H1 (cell line): ENCODE results near the gene GRIK4. TPM values are rescaled to one million over a fixed set of nuclear protein-coding genes. Genes with fewer than 3 reads are reported as not detected.

Source experiments
- CTCF ChIA-PET: fragments of 300-600 bp; sonication (Branson Sonifier 250); formaldehyde crosslinking; loops from one replicate; lab custom pipeline; 2021; ENCODE audit not compliant: partially characterized antibody; lab: Charles Lee
- POLR2A ChIA-PET: fragments of 300-600 bp; sonication (Branson Sonifier 250); formaldehyde crosslinking; loops from one replicate; lab custom pipeline; 2021; ENCODE audit warnings: inconsistent platforms; ENCODE audit not compliant: partially characterized antibody; lab: Charles Lee
- DNase-seq, 2 experiments: peaks; one replicate each; pipeline versions ENCODE4 v3.0.0 to v3.0.0-alpha.2; 2010 to 2022; ENCODE audit warnings: low spot score in 2 of 2, low read depth in 1 of 2, mixed read lengths in 1 of 2
- FAIRE-seq: peaks from 2 replicates; lab custom pipeline; 2011; peaks lifted over from hg19 to GRCh38; lab: Jason Lieb, UNC
- H2AFZ ChIP-seq: 2 replicates; pipeline ENCODE4 v1.8.1; 2012; ENCODE audit warnings: low read length, inconsistent platforms
- H2AK5ac ChIP-seq: 2 replicates; pipeline ENCODE4 v1.6.1; 2013; ENCODE audit warnings: low read depth, low read length
- H2BK120ac ChIP-seq: replicated peaks from 2 replicates; pipeline ENCODE3; 2013; ENCODE audit warnings: low read depth, low read length, inconsistent platforms
- H2BK12ac ChIP-seq: 2 replicates; pipeline ENCODE4 v1.6.1; 2013; ENCODE audit warnings: low read depth, low read length
- H2BK15ac ChIP-seq: 2 replicates; pipeline ENCODE4 v1.6.1; 2013; ENCODE audit warnings: low read length
- H2BK20ac ChIP-seq: 2 replicates; pipeline ENCODE4 v1.6.1; 2013; ENCODE audit warnings: low read length
- H2BK5ac ChIP-seq: 2 replicates; pipeline ENCODE4 v1.6.1; 2013; ENCODE audit warnings: low read depth, low read length
- H3K14ac ChIP-seq: 2 replicates; pipeline ENCODE4 v1.6.1; 2013; ENCODE audit warnings: inconsistent platforms; ENCODE audit not compliant: insufficient read length
- H3K18ac ChIP-seq: 2 replicates; pipeline ENCODE4 v1.6.1; 2013; ENCODE audit warnings: low read length; ENCODE audit errors: extremely low read depth
- H3K23ac ChIP-seq: 2 replicates; pipeline ENCODE4 v1.6.1; 2013; ENCODE audit warnings: inconsistent platforms; ENCODE audit not compliant: insufficient read length
- H3K23me2 ChIP-seq: 2 replicates; pipeline ENCODE4 v1.6.1; 2013; ENCODE audit warnings: low read depth, low read length
- H3K27ac ChIP-seq: 2 replicates; pipeline ENCODE4 v1.6.1; 2011; ENCODE audit warnings: low read depth, low read length, inconsistent platforms
- H3K27me3 ChIP-seq, 4 experiments: replicated peaks in 1 of 4; 1 replicate in 1 of 4; 2 replicates in 3 of 4; pipeline versions ENCODE4 v1.6.1 to v1.8.1; 2011 to 2013; ENCODE audit warnings: low read length in 3 of 4, mild to moderate bottlenecking in 3 of 4, inconsistent platforms in 2 of 4, mixed read lengths in 2 of 4, moderate library complexity in 1 of 4; ENCODE audit not compliant: control insufficient read depth in 3 of 4, insufficient read depth in 3 of 4; ENCODE audit errors: extremely low read depth in 1 of 4
- H3K36me3 ChIP-seq, 4 experiments: 2 replicates each; pipeline versions ENCODE4 v1.6.1 to v1.8.1; 2011 to 2013; ENCODE audit warnings: mild to moderate bottlenecking in 4 of 4, low read length in 3 of 4, moderate library complexity in 2 of 4, control low read depth in 1 of 4, inconsistent platforms in 1 of 4; ENCODE audit not compliant: insufficient read depth in 4 of 4, control insufficient read depth in 2 of 4
- H3K4ac ChIP-seq: replicated peaks from 2 replicates; pipeline ENCODE3; 2013; ENCODE audit warnings: low read length, low read depth, mixed read lengths, inconsistent platforms; ENCODE audit not compliant: insufficient read length
- H3K4me1 ChIP-seq, 4 experiments: replicated peaks in 1 of 4; 1 replicate in 1 of 4; 2 replicates in 3 of 4; pipeline versions ENCODE4 v1.6.1 to v1.8.1; 2011 to 2013; ENCODE audit warnings: low read length in 3 of 4, inconsistent platforms in 2 of 4, mixed read lengths in 1 of 4; ENCODE audit not compliant: insufficient read depth in 4 of 4, control insufficient read depth in 3 of 4
- H3K4me2 ChIP-seq, 2 experiments: 2 replicates each; pipeline versions ENCODE4 v1.6.1 to v1.8.1; 2011 to 2013; ENCODE audit warnings: low read depth in 2 of 2, low read length in 2 of 2, control low read depth in 1 of 2, inconsistent platforms in 1 of 2, mild to moderate bottlenecking in 1 of 2; ENCODE audit not compliant: insufficient read depth in 1 of 2
- H3K4me3 ChIP-seq, 4 experiments: fragments of 200-600, 300-600 bp in 1 of 4; sonication (generic), shearing (Covaris generic), sonication (Bioruptor Twin) in 1 of 4; 2 replicates each; pipeline versions ENCODE4 v1.5.1 to v1.8.1; 2011 to 2016; ENCODE audit warnings: low read length in 4 of 4, low read depth in 3 of 4, control low read depth in 2 of 4, inconsistent platforms in 2 of 4, mild to moderate bottlenecking in 2 of 4, mixed read lengths in 1 of 4, moderate library complexity in 1 of 4; ENCODE audit not compliant: insufficient read depth in 2 of 4; ENCODE audit errors: extremely low read depth in 1 of 4
- H3K56ac ChIP-seq: replicated peaks from 2 replicates; pipeline ENCODE3; 2013; ENCODE audit warnings: low read depth, mild to moderate bottlenecking, mixed read lengths, low read length, inconsistent platforms; ENCODE audit not compliant: insufficient read length
- H3K79me1 ChIP-seq: 2 replicates; pipeline ENCODE4 v1.6.1; 2013; ENCODE audit warnings: low read depth, low read length, control low read depth
- H3K79me2 ChIP-seq, 2 experiments: 2 replicates each; pipeline versions ENCODE4 v1.6.1 to v1.8.1; 2012 to 2013; ENCODE audit warnings: low read length in 2 of 2, mild to moderate bottlenecking in 2 of 2, inconsistent platforms in 1 of 2; ENCODE audit not compliant: insufficient read depth in 2 of 2, control insufficient read depth in 1 of 2
- H3K9ac ChIP-seq, 4 experiments: replicated peaks in 1 of 4; 1 replicate in 1 of 4; 2 replicates in 3 of 4; pipeline versions ENCODE4 v1.6.1 to v1.8.1; 2011 to 2013; ENCODE audit warnings: low read depth in 3 of 4, low read length in 3 of 4, control low read depth in 2 of 4, mild to moderate bottlenecking in 2 of 4, moderate library complexity in 2 of 4, inconsistent platforms in 1 of 4; ENCODE audit errors: extremely low read depth in 1 of 4
- H3K9me3 ChIP-seq, 2 experiments: 2 replicates each; pipeline versions ENCODE4 v1.6.1 to v1.8.1; 2012 to 2013; ENCODE audit warnings: mild to moderate bottlenecking in 2 of 2, moderate library complexity in 2 of 2, control low read depth in 1 of 2, inconsistent platforms in 1 of 2, low read depth in 1 of 2, low read length in 1 of 2, mixed read lengths in 1 of 2; ENCODE audit not compliant: insufficient read depth in 2 of 2
- H4K20me1 ChIP-seq, 2 experiments: replicated peaks in 1 of 2; 2 replicates each; pipeline versions ENCODE3 to v1.8.1; 2011 to 2013; ENCODE audit warnings: inconsistent platforms in 2 of 2, low read length in 2 of 2, mild to moderate bottlenecking in 1 of 2; ENCODE audit not compliant: insufficient read depth in 2 of 2, control insufficient read depth in 1 of 2
- H4K5ac ChIP-seq: 2 replicates; pipeline ENCODE4 v1.6.1; 2013; ENCODE audit warnings: low read length, low read depth, mixed read lengths, inconsistent platforms; ENCODE audit not compliant: insufficient read length
- H4K8ac ChIP-seq: 2 replicates; pipeline ENCODE4 v1.8.0; 2013; ENCODE audit warnings: mild to moderate bottlenecking, moderate library complexity, low read length, inconsistent platforms; ENCODE audit not compliant: insufficient read depth; ENCODE audit errors: extremely low read depth
- H4K91ac ChIP-seq: replicated peaks from 2 replicates; pipeline ENCODE3; 2013; ENCODE audit warnings: low read length, mixed read lengths, inconsistent platforms; ENCODE audit not compliant: insufficient read length
- ATF2 ChIP-seq: IDR thresholded peaks from 2 replicates; pipeline ENCODE4 v1.6.1; 2012; ENCODE audit warnings: low read length, inconsistent platforms
- CBX5 ChIP-seq: fragments of 300-800, 300-1000 bp; sonication (generic); IDR thresholded peaks from 2 replicates; pipeline ENCODE4 v1.7.1; 2016; ENCODE audit warnings: antibody characterized with exemption, low read length, low read depth
- CBX8 ChIP-seq: fragments of 300-800, 300-1000 bp; sonication (generic); IDR thresholded peaks from 2 replicates; pipeline ENCODE4 v1.7.1; 2016; ENCODE audit warnings: low read depth, low read length, borderline replicate concordance
- EGR1 ChIP-seq: IDR thresholded peaks from 2 replicates; pipeline ENCODE4 v1.6.1; 2011; ENCODE audit warnings: low read depth, low read length, borderline replicate concordance
- GTF2F1 ChIP-seq: IDR thresholded peaks from 2 replicates; pipeline ENCODE4 v1.6.1; 2012; ENCODE audit warnings: low read depth, low read length, improper control_type of control experiment, borderline replicate concordance
- HDAC2 ChIP-seq, 2 experiments: fragments of 300-600 bp in 1 of 2; sonication (generic) in 1 of 2; IDR thresholded peaks; 2 replicates each; pipeline ENCODE4 v1.6.1; 2011 to 2012; ENCODE audit warnings: low read depth in 2 of 2, low read length in 2 of 2, mild to moderate bottlenecking in 2 of 2, moderate library complexity in 2 of 2, borderline replicate concordance in 1 of 2, inconsistent platforms in 1 of 2
- KDM5A ChIP-seq: fragments of 200-600 bp; IDR thresholded peaks from 2 replicates; pipeline ENCODE4 v1.7.1; 2012; ENCODE audit warnings: mild to moderate bottlenecking, low read length, inconsistent platforms, mixed read lengths
- RFX5 ChIP-seq: IDR thresholded peaks from 2 replicates; pipeline ENCODE4 v1.6.1; 2011; ENCODE audit warnings: low read depth, low read length, improper control_type of control experiment, borderline replicate concordance
- SIRT6 ChIP-seq: IDR thresholded peaks from one replicate; pipeline ENCODE4 v1.7.1; 2012; ENCODE audit warnings: low read length, inconsistent platforms
- SIX5 ChIP-seq: IDR thresholded peaks from 2 replicates; pipeline ENCODE4 v1.6.1; 2011; ENCODE audit warnings: mild to moderate bottlenecking, low read depth, low read length
- SRF ChIP-seq: IDR thresholded peaks from 2 replicates; pipeline ENCODE4 v1.6.1; 2011; ENCODE audit warnings: mild to moderate bottlenecking, low read depth, low read length, moderate library complexity
- TAF1 ChIP-seq: IDR thresholded peaks from 2 replicates; pipeline ENCODE4 v1.6.1; 2011; ENCODE audit warnings: mild to moderate bottlenecking, low read depth, low read length
- TCF12 ChIP-seq: IDR thresholded peaks from 2 replicates; pipeline ENCODE4 v1.6.1; 2011; ENCODE audit warnings: low read depth, mild to moderate bottlenecking, low read length
- WGBS, 2 experiments: shearing (Covaris generic) in 1 of 2; methylation state at CpG; one replicate each; pipeline versions ENCODE4 v1.1.6 to v1.1.7; 2013 to 2015; ENCODE audit warnings: low lambda C conversion rate in 2 of 2, mixed read lengths in 2 of 2, inconsistent platforms in 1 of 2, low coverage in 1 of 2, missing lambda C conversion rate in 1 of 2; ENCODE audit not compliant: insufficient replicate concordance in 2 of 2, insufficient coverage in 1 of 2, insufficient read length in 1 of 2; ENCODE audit errors: extremely low coverage in 1 of 2, missing lambda C conversion rate in 1 of 2; 5-methylcytosine and 5-hydroxymethylcytosine counted together
- polyA plus RNA-seq, 7 experiments: library from polyadenylated mRNA; depleted of rRNA in 3 of 7; stranded (reverse) in 5 of 7; unstranded in 2 of 7; fragments of >200 nt in 5 of 7; fragments of 200-250 nt in 2 of 7; gene quantifications; 1 replicate in 5 of 7; 2 replicates in 1 of 7; 4 replicates in 1 of 7; pipeline versions ENCODE4 v1.2.1 to v1.2.3, GENCODE V29; 2011 to 2013; ENCODE audit warnings: missing spikeins in 2 of 7, mixed read lengths in 2 of 7
- total RNA-seq: library from RNA; stranded (reverse); fragmentation: NEBNext Ultra II Directional; extraction: Animal tissue kit (Norgen Biotek cat#: 25700); gene quantifications from 2 replicates; pipeline ENCODE4 v1.2.1, GENCODE V29; 2021

The GRIK4 gene
- total and polyA plus RNA-seq, 2 of the 8 experiments (the other 6 are each of a cell fraction or from before 2014, with no cell fraction given): 1.2 to 2.9 TPM

- ChIA-PET CTCF (interaction anchor here (0.9 to 3.2 kb wide), 2 partner anchors 25 to 317 kb away, joined by 3 to 15 read pairs; partner anchors contain the start of gene GRIK4), POLR2A (no interaction called here)
- H3K9me3 ChIP-seq: no peaks in the 10 kb centered on the region
- H3K4me3 ChIP-seq: no peak overlapping the region
- H2AFZ ChIP-seq: no peak overlapping the region
- no peak for DNase-seq
- no peak overlapping the region for H2BK5ac ChIP-seq
- H2BK20ac ChIP-seq: no peak overlapping the region
- no peak overlapping the region for H2BK120ac ChIP-seq
- H2BK15ac ChIP-seq: no peak overlapping the region
- no peak overlapping the region for H4K8ac ChIP-seq
- H4K20me1 ChIP-seq: no peaks in the 10 kb centered on the region
- H3K27me3 ChIP-seq: no peaks in the 10 kb centered on the region
- no peaks in the 10 kb centered on the region for H3K36me3 ChIP-seq
- no peaks in the 10 kb centered on the region for H3K23me2 ChIP-seq
- H2BK12ac ChIP-seq: no peak overlapping the region
- H3K56ac ChIP-seq: no peak overlapping the region
- H3K4ac ChIP-seq: no peak overlapping the region
- H3K79me1 ChIP-seq: no peaks in the 10 kb centered on the region
- no peak overlapping the region for H3K27ac ChIP-seq
- no peak overlapping the region for H3K18ac ChIP-seq
- H3K23ac ChIP-seq: no peak overlapping the region
- no peak for TF ChIP-seq RFX5
- no peak for TF ChIP-seq HDAC2 (IDR thresholded peaks at IDR 0.05; ENCODE audit: borderline replicate concordance in 1 of 2, low read depth in 2 of 2, low read length in 2 of 2)
- no peak for TF ChIP-seq SIX5
- TF ChIP-seq EGR1: no peak
- TF ChIP-seq SRF: no peak
- TF ChIP-seq CBX8: no peak
- no peak for TF ChIP-seq TCF12
- TF ChIP-seq CBX5: no peak
- TF ChIP-seq SIRT6: no peak
- TF ChIP-seq KDM5A: no peak
- no peak for TF ChIP-seq GTF2F1
- no peak for TF ChIP-seq TAF1
- no peak for TF ChIP-seq ATF2
- no peak overlapping the region for H3K4me2 ChIP-seq
- H3K79me2 ChIP-seq: no peaks in the 10 kb centered on the region
- H3K4me1 ChIP-seq: no peaks in the 10 kb centered on the region; a peak in 1 of 7 replicates
- H3K14ac ChIP-seq: no peak overlapping the region
- FAIRE-seq: no peak
- no peak overlapping the region for H3K9ac ChIP-seq
- H2AK5ac ChIP-seq: no peak overlapping the region
- H4K5ac ChIP-seq: no peak overlapping the region
- 71% methylated on average over 3 of the region's 3 CpGs; no CpG with 5 or more reads in 1 of the 2 experiments for WGBS, 2 experiments
- H4K91ac ChIP-seq: no peak overlapping the region
Observed at GRCh38 chr11:120827820-120828219, 316.3 kb downstream of the GRIK4 start.
